Erythroblast (primary cell): Measurements from ENCODE around the gene ERAL1.

Source experiments
- GATA1 ChIP-seq: IDR thresholded peaks from 2 replicates; pipeline ENCODE4 v1.6.1; 2011; ENCODE audit warnings: low read depth, mild to moderate bottlenecking, control low read depth, low read length, moderate library complexity
- POLR2A ChIP-seq: IDR thresholded peaks from 2 replicates; pipeline ENCODE4 v1.6.1; 2011; ENCODE audit warnings: mild to moderate bottlenecking, low read length

DNA sequence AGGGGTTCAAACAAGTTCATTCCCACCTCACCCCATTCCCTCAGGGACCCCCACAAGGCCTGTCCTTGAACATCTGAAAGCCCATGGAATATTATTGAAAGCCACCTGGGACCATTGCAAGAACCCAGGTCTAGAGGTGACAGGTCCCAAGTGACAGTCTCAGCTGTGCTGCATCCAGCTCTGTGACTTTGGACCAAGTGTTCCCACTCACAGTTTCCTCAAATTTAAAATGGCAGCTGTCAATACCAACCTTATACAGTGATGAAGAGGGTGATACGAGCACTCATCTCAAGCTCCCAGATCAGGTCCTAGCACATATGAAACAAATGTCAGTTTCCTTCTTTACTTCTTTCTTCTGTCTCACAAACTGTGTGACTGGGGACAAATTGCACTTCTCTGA, 9.1 kb downstream of the ERAL1 start:
- no peak for TF ChIP-seq POLR2A
- TF ChIP-seq GATA1, result no peak
